Measurements from ENCODE around the gene PUS10. TPM values are rescaled to one million over a fixed set of nuclear protein-coding genes. Genes with fewer than 3 reads are reported as not detected.
A peak's percentile ranks its signal among the peaks of the same experiment; 100 is the strongest.

The PUS10 gene
- total and polyA plus RNA-seq, 11 donors: 1.9 to 6.5 (median 4.4) TPM

GRCh38 chr2:61011678-61012077, 6.4 kb downstream of the PUS10 start:
- H3K27ac ChIP-seq: peak overlapping the region in 1 of 12 donors; percentile 61
- ATAC-seq: no peak
- no peaks in the 10 kb centered on the region for H3K9me3 ChIP-seq
- H3K4me3 ChIP-seq: no peak overlapping the region
- peaks cover 0 to 22% (median 3%) of the 10 kb centered on the region in 9 donors for H3K36me3 ChIP-seq
- TF ChIP-seq POLR2A (IDR thresholded peaks at IDR 0.05) (no peak), CTCF (IDR thresholded peaks at IDR 0.05) (no peak)
- WGBS, 4 donors: 83 to 87% (median 86%) methylated on average over 1 of the region's 1 CpG
- no peak for DNase-seq
- H3K4me1 ChIP-seq: peaks cover 0 to 24% (median 10%) of the 10 kb centered on the region in 12 donors
- intact Hi-C loops (cut with DNase I): loop anchor here in 2 of 10 donors (10.0 kb wide), 2 partner anchors 53 to 127 kb away; partner anchors contain the start of genes REL (in 1 of the 2) and SANBR (in 1 of the 2)
- no peaks in the 10 kb centered on the region for H3K27me3 ChIP-seq

GRCh38 chr2:61009355-61009754, 8.7 kb downstream of the PUS10 start:
- intact Hi-C loops (cut with DNase I): no loop called here
- no peaks in the 10 kb centered on the region for H3K9me3 ChIP-seq
- ATAC-seq (no peak), DNase-seq (no peak)
- H3K27ac ChIP-seq: no peak overlapping the region
- H3K27me3 ChIP-seq: no peaks in the 10 kb centered on the region
- H3K4me3 ChIP-seq: no peak overlapping the region
- H3K4me1 ChIP-seq: peaks cover 0 to 5% (median 0%) of the 10 kb centered on the region in 12 donors
- TF ChIP-seq CTCF (IDR thresholded peaks at IDR 0.05) (no peak), POLR2A (IDR thresholded peaks at IDR 0.05) (no peak)
- peaks cover 0 to 28% (median 3%) of the 10 kb centered on the region in 9 donors for H3K36me3 ChIP-seq

- no peak for ATAC-seq
- TF ChIP-seq CTCF (IDR thresholded peaks at IDR 0.05): no peak
- no peak for TF ChIP-seq POLR2A (IDR thresholded peaks at IDR 0.05)
- Histone ChIP-seq H3K4me1 (no peaks in the 10 kb centered on the region), H3K36me3 (peaks cover 0 to 28% (median 3%) of the 10 kb centered on the region in 9 donors), H3K27me3 (no peaks in the 10 kb centered on the region), H3K27ac (no peak overlapping the region), H3K9me3 (no peaks in the 10 kb centered on the region), H3K4me3 (no peak overlapping the region)
- DNase-seq: no peak
- intact Hi-C loops (cut with DNase I): no loop called here
These were observed 11.5 kb downstream of the PUS10 start for GRCh38 chr2:61006486-61007105.

GRCh38 chr2:61005736-61006135, 12.3 kb downstream of the PUS10 start:
- ATAC-seq: no peak
- no peak for DNase-seq
- intact Hi-C loops (cut with DNase I): no loop called here
- H3K4me3 ChIP-seq: no peak overlapping the region
- no peak for TF ChIP-seq CTCF (IDR thresholded peaks at IDR 0.05)
- TF ChIP-seq POLR2A (IDR thresholded peaks at IDR 0.05): no peak
- H3K27ac ChIP-seq: no peak overlapping the region
- H3K9me3 ChIP-seq: no peaks in the 10 kb centered on the region
- no peaks in the 10 kb centered on the region for H3K27me3 ChIP-seq
- H3K4me1 ChIP-seq: peaks cover 0 to 2% (median 0%) of the 10 kb centered on the region in 12 donors
- WGBS, 4 donors: 91 to 96% (median 93%) methylated on average over 3 of the region's 3 CpGs
- H3K36me3 ChIP-seq: peaks cover 0 to 28% (median 3%) of the 10 kb centered on the region in 9 donors
